ENCODE results near the gene SPTB.
"Not testable (repeated sequence)": the region's sequence is repeated elsewhere in the genome, so short reads cannot be mapped to it uniquely, and the experiment has no call there.

Gene SPTB

GRCh38 chr14:64821651-64822050 lies 58.1 kb downstream of the SPTB start:
- no peak for DNase-seq (ENCODE audit: low read depth in 2 of 2)

- no peak for DNase-seq (ENCODE audit: low read depth in 2 of 2)
Measured at GRCh38 chr14:64818151-64818550, 61.6 kb downstream of the SPTB start.

- DNase-seq (ENCODE audit: low read depth in 2 of 2): no peak
Measured at GRCh38 chr14:64817631-64818030, 62.1 kb downstream of the SPTB start.

- DNase-seq (ENCODE audit: low read depth in 2 of 2): no peak
Measured at GRCh38 chr14:64816221-64816783, 63.4 kb downstream of the SPTB start.

GRCh38 chr14:64815257-64815656 lies 64.5 kb downstream of the SPTB start:
- DNase-seq (ENCODE audit: low read depth in 2 of 2): no peak

GRCh38 chr14:64812412-64812811 lies 67.3 kb downstream of the SPTB start:
- no peak for DNase-seq (ENCODE audit: low read depth in 2 of 2)

- no peak for DNase-seq (ENCODE audit: low read depth in 2 of 2)
Measured at GRCh38 chr14:64811676-64812075, 68.0 kb downstream of the SPTB start.

GRCh38 chr14:64808449-64808848 lies 71.3 kb downstream of the SPTB start:
- no peak for DNase-seq (ENCODE audit: low read depth in 2 of 2)

- no peak for DNase-seq (ENCODE audit: low read depth in 2 of 2)
Measured at GRCh38 chr14:64807551-64807950, 72.2 kb downstream of the SPTB start.

- no peak for DNase-seq (ENCODE audit: low read depth in 2 of 2)
Measured at GRCh38 chr14:64806862-64807495, 72.7 kb downstream of the SPTB start.

GRCh38 chr14:64806202-64806861 lies 73.4 kb downstream of the SPTB start:
- no peak for DNase-seq (ENCODE audit: low read depth in 2 of 2)

GRCh38 chr14:64805646-64806045 lies 74.1 kb downstream of the SPTB start:
- DNase-seq (ENCODE audit: low read depth in 2 of 2): not testable (repeated sequence)

- no peak for DNase-seq (ENCODE audit: low read depth in 2 of 2)
Measured at GRCh38 chr14:64804754-64805260, 74.9 kb downstream of the SPTB start.

- DNase-seq (ENCODE audit: low read depth in 2 of 2): no peak
Measured at GRCh38 chr14:64801800-64802199, 77.9 kb downstream of the SPTB start.

- no peak for DNase-seq (ENCODE audit: low read depth in 2 of 2)
Measured at GRCh38 chr14:64801046-64801445, 78.7 kb downstream of the SPTB start.

GRCh38 chr14:64800000-64800399 lies 79.7 kb downstream of the SPTB start:
- no peak for DNase-seq (ENCODE audit: low read depth in 2 of 2)

- no peak for DNase-seq (ENCODE audit: low read depth in 2 of 2)
Measured at GRCh38 chr14:64799555-64799954, 80.2 kb downstream of the SPTB start.

- DNase-seq (ENCODE audit: low read depth in 2 of 2): no peak
Measured at GRCh38 chr14:64796369-64796768, 83.3 kb downstream of the SPTB start.

GRCh38 chr14:64795921-64796320 lies 83.8 kb downstream of the SPTB start:
- DNase-seq (ENCODE audit: low read depth in 2 of 2): no peak

- no peak for DNase-seq (ENCODE audit: low read depth in 2 of 2)
Measured at GRCh38 chr14:64795211-64795610, 84.5 kb downstream of the SPTB start.

GRCh38 chr14:64792871-64793560 lies 86.7 kb downstream of the SPTB start:
- DNase-seq (ENCODE audit: low read depth in 2 of 2): no peak

GRCh38 chr14:64792231-64792630 lies 87.5 kb downstream of the SPTB start:
- DNase-seq (ENCODE audit: low read depth in 2 of 2): no peak

- DNase-seq (ENCODE audit: low read depth in 2 of 2): no peak
Measured at GRCh38 chr14:64790478-64790877, 89.2 kb downstream of the SPTB start.

All from stimulated activated CD8-positive, alpha-beta memory T cell treated with anti-CD3 and anti-CD28 coated beads, Interleukin-7, amount 100 ng/mL, for 4 hours (primary cell).